ENCODE results near the gene BLMH.

Gene BLMH, protein sequence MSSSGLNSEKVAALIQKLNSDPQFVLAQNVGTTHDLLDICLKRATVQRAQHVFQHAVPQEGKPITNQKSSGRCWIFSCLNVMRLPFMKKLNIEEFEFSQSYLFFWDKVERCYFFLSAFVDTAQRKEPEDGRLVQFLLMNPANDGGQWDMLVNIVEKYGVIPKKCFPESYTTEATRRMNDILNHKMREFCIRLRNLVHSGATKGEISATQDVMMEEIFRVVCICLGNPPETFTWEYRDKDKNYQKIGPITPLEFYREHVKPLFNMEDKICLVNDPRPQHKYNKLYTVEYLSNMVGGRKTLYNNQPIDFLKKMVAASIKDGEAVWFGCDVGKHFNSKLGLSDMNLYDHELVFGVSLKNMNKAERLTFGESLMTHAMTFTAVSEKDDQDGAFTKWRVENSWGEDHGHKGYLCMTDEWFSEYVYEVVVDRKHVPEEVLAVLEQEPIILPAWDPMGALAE

DNA sequence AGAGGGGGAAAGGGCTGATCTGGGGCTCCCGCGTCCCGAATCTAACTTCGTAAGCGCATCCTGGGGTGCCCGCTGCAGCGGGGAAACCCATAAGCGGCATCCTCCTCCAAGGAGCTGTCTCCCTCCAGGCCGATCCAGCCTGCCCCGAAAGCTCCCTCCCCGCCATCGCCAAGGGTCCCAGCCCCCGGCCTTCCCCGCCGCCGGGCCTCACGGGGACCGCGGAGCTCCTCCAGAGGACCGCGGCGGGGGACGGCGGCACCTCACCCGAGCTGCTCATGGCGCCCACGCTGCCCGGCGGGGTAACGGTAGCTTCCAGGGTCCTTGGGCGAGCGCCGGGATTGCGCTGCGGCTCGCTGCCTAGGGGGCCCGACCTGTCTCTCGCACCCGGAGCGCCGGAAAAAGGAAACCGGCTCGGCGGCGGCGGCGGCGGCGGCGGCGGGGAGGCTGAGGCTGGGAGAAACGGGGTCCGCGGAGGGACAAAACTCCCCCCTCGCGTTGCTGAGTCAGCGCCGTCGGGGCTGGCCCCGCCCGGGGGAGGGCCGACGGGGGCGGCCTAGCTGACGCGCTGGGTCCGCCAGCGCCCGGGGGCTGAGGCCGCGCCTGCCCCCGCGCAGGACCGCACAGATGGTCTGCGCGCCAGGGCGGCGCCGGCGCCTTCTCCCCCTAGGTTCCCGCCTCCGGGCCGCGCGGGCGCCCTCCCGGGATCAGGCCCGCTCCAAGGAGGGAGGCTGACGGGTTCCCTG is at the start of gene BLMH:
TSS of gene BLMH (minus strand) at position 402 of the 743 bp plus-strand sequence. CDS start at position 277, 125 bp downstream.
- peak; percentile 88 for DNase-seq

DNA sequence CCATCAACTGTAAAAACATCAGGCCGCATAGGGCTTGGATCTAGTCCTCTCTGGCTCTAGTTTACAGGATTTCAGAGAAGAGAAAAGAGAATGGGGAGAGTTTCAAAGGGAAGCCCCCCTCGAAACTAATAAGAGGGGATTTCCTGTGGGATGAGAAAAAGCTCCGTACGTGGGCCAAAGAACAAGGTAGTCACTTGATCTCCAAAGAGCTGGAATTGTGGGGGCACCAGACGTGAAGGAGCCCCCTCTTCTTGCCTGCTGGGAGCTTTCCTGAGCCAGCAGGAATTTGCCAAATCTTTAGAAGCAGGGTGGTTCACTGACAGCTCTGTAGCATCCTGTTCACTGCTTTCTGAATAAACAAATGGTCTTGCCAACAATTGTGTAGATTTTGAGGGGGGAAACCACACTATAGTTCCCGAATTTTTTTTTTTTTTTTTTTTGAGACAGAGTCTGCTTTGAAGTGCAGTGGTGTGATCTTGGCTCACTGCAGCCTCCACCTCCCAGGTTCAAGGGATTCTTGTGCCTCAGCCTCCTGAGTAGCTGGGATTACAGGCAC is 49.1 kb upstream of the BLMH start:
- no peak for DNase-seq

DNA sequence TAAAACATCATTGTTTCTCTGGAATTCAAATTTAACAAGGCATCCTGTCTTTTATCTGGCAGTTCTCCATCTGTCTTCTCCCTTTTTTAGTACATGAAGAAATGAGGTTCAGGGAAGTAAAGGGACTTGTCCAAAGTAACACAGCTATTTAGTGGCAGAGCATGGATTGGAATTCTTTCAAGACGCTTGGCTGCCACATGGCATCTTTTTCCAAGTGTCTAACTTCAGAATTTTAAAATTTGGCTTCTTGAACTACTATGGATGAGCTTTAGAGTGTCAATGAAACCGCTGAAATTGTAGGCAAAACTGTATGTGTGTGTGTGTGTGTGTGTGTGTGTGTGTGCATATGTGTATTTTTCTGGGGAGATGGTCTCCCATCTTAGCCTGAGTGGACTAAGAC is 47.3 kb upstream of the BLMH start:
- no peak for DNase-seq

DNA sequence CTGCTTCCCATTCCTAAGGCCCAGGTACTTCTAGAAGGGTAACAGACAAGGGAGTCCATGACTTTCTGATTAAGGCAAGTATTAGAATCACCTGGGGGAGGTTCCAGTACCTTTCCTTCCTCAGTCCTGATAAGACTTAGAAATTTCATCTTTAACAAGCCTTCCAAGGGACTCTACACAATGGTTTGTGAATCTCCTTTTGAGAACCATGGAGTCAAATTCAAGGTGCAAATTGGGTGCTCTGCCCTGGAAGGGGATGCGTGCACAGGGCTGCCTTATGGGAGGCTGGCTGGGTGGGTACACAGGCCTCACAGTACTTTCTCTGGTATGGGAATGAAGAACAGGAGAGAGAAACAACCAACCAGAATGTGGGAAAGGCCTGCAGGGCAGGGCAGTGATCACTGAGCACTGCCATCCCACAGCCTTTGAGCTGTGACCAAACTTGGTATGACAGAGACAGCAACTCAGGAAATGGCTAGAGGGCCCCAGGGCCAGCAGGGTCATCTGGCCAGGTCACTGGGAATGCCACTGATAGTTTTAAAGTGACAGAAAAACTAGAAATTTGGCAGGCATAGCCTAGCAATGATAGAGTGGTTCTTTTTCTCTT is 45.8 kb upstream of the BLMH start:
- DNase-seq, result no peak

DNA sequence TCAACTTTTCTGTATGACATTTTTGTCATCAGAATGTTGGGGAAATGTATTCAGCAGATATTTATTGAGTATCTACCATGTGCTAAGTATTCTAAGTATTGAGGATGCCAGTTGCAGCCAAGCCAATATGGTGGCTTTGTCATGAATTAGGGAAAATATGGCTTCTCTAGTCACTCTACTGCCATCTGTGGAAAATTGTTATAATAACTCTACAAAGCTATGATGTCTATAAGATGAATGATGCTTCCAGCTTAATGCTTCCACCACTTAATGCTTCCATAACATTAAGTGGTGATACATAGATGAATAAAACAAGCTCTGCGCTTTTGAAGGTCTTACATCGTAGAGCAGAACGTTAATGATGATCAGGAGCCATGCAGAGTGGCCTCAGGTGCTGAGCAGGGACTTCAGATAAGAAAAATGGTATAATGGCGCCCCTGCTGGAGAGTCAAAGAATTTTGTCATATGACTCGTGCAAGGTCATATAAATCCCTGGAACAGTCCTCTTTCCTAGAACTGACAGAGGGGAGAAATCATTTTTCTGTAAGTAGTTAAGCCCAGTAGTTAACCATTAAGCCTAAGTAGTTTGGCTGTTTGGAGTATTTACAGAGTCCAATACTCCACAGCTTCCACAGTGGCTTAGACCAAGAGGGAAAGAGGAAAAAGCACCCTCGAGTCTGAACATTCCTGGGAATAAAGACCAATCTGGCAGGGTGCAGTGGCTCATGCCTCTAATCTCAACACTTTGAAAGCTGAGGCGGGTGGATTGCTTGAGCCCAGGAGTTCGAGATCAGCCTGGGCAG is 44.8 kb upstream of the BLMH start:
- peak; percentile 73 for DNase-seq

DNA sequence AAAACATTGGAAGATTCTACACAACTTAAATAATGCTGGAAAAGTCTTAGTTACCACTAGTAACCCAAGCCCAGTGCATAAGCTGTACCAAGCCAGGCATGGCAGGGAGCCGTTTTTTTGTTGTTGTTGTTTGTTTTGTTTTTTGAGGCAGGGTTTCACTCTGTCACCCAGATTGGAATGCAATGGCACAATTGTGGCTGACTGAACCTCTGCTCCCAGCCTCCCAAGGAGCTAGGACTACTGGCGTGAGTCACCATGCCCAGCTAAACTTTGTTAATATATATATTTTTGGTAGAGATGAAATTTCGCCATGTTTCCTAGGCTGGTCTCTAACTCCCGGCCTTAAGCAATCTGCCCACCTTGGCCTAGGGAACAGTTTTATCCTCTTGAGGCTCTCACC is 42.7 kb upstream of the BLMH start:
- DNase-seq, result no peak

DNA sequence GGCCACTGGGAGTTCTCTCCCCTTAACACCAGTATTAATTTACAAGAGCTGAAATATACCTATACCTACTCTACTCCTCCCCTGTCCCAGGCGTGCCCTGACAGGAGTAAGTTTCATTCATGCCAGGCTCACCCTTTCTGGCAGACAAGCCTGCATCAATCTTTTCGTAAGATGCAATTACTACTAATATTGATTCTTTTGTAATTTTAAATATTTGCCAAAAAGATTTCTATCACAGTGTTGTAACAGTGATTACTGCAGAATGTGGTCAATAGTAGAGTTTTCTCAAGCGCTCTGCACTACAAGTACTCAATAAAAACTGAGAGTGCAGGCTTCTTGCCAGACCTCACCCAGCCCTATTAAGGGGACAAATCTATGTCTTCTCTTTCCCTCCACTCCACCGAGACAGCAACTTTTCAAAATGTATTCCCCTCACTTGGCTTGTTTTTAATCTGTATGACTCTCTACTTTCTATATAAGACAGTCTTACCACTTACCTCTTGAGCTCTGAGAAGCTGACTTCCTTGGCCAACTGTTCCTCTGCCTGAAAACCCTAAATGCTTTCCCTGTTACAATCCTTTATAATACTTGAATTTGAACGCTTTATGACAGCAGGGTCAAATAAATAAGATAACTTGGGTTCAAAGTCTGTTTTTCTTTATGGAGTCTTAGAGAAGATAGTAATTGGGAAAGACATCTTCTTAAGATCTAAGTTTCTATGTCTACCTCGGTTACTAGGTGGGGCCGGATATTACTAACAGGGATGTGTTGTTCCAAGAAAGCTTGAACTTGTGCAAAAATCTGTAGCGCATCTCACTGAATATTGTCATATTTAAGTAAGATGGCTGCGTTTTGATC is 42.0 kb upstream of the BLMH start, which contains the start of gene TMIGD1:
TSS of gene TMIGD1 (minus strand) at position 555 of the 858 bp plus-strand sequence. CDS start 1,924 bp downstream, outside the sequence.
- no peak for DNase-seq

DNA sequence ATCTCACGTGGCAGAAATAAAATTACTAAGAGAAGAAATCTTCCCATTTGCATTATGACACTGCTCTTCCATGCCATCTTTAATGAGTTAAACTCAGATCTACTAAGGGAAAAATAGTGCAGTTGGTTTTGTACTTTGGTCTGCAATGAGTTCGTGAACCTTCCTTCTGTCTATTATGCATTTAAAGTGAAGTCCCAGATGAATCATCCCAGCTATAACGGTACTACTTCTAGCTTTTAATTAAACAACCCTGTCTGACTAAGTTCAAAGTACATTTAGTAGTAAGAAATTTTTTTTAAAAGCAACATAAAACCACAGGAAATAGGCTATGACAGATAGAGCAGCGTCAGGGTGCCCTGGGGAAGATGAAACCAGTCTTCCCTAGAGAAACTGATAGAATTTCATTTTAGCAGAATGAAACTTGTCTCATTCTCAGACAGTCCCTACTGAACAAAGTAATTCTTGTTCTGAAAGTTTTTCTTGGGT is 40.4 kb upstream of the BLMH start:
- peak; percentile 70 for DNase-seq

DNA sequence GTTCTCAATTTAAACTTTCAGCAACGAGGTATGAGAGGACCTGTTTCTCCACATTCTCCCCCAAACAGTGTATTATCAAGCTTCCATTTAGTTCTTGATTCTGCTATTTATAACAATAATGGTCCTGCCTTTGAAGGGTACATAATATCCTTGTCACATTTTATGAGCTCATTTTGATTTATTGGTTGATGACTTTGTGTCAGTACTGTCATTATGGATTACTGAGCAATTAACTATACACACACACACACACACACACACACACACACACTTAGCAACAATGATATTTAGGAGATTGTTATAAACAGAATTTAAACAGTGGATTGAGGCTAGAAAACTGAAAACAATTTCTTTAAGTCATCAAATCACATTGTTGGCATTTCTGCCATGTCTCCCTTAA is 35.1 kb upstream of the BLMH start:
- DNase-seq, result no peak

DNA sequence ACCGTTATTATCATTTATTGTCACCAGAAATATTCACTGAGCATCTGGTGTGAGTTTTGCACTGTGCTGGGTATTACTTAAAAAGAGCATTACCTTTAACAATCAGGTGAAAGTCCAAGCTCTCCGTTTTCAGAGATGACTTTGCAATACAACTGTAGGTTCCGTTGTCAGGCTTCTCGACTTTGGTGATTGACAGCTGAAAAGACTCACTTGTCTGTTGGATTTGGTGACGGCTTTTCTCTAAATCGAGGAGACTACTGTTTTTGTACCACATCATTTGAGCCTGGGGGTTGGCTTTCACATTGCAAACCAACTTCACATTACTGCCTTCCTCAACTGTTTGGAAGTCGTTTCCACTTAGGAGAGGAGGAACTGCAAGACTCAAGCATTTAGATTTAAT is 33.0 kb upstream of the BLMH start:
- no peak for DNase-seq

DNA sequence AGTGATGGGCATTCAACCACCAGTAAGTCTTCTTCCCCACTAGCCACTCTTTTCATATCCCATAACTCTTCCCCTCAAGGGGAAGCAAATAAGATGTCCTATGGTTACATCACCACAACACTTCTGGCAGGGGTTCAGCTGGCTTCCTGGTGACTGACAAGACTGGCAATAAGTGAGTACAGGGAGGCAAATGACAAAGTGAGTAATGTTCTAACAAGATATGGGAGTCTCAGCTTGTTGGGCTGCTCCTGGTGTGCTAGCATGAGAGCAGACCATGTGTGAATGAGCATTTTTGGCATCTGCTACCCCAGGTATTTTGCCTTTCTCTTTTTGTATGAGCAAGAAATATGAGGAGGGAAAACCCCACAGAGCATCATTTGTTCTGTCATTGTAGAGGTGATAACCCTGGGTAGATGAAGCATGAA is 32.2 kb upstream of the BLMH start:
- peak; percentile 53 for DNase-seq

DNA sequence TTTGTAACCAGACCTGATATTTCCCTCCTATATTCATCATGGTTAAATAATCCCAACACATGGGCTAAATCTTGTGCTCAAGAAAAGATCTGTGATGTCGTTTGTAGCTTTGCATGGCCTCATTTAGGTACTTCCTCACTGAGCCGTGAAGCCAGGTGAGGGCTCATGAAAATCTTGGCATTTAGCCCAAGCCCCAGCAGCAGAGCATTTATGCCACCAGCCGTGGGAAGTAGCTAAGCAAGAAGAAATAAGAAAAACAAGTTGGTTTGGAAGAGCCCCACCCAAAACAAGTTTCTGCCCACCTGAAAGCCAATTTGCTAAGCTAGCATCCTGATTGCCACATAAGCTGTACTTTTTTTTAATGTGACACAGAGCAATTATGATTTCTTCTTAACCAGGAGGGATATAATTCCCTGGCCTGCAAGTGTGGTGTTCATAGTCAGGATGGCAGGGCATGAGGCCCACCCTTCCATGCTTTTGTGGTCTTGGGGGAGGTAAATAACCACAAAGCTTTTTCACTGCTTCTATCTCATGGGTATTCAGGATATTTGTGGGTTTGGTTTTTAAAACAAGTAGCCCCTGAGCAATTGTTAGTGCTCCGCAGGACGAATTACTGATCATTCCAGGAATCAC is 31.6 kb upstream of the BLMH start:
- DNase-seq, result peak; percentile 13

DNA sequence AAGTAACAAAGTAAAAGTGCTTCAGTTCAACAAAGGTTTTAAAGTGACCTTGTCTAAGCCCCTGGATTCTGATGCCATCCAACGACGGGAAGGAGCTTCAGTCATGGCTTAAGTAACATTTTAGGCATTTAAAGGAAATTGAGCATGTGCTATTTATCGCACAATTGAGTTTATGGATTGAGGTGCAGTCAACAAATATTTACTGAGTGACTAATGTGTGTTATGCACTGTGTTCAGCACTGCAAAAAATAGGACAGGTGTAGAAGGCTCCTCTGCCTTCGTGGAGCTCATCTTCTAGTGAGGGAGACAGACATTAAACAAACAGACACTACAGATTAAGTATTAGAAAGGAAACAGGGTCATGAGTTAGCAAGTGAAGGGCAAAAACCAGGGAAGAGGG is 29.6 kb upstream of the BLMH start:
- no peak for DNase-seq

DNA sequence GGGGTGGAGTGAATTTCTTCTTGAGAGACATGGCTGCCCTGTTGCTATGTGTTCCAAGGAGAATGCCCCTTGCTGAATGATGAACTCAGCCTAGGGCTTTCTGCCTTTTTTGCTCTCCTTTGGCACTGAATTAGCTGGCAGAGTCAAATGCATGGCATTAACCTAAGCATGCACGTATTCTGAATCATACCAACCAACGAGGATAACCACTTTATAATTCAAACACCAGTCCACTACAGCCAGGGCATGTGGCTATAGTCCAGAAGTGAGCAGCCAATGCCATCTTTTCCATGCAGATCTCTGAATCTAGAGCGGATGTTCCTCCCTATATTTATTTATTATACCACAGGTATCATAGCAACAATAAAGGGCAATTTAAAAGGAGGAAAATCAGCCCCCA is 26.4 kb upstream of the BLMH start:
- no peak for DNase-seq

DNA sequence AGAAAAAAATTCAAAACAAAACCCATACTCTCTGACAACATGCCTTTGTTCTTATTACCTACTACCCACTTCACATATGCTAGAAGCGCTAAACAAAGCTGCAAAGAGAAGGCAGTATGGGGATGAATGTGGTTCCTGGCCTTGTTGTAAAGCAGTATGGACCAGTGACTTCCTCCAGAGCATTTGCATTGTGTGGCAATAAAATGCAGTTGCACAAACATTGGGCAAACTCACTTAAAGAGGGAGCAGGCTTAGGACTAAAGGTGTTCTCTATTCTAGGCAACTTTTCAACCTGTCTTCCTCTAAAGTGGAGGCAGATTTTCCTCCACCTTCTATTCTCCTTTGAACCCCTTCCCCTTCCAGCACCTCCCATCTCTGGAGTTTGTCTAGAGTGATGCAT is 25.0 kb upstream of the BLMH start:
- DNase-seq, result no peak

DNA sequence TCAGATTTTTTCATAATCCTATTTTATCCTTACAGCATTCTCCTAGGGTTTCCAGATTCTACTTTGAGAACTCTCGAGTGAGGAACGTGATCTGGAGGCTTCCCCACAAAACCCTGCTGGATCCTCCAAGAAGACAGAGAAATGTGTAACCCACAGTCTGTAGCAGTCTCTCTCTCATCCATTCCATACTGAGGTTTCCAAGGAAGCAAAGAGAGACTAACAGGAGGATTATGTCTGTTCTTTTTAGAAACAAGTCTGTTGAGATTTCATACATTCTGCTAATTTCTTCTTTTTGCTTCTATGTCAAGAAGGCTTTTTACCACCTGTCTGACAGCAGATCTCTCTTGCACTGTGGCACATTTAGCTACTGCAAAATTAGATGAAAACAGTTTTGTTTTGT is 23.4 kb upstream of the BLMH start:
- DNase-seq, result no peak

DNA sequence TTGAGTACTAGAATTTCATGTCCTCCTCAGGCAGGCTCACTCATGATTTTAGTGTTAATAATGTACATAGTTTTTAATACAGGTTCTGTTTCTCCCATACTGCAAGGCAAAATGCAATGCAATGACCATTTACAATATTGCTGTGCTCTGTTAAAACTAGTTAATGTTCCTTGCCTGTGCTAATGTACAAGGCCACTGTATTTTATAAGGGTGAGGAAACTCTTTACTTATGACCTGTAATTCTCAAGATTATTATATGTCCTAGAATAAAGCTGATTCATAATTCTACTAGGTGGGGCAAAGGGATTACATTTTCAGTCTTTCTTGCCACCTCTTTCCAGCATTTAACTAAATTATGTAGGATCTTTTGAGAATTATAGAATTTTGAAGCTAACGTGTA is 22.7 kb upstream of the BLMH start:
- DNase-seq, result no peak

DNA sequence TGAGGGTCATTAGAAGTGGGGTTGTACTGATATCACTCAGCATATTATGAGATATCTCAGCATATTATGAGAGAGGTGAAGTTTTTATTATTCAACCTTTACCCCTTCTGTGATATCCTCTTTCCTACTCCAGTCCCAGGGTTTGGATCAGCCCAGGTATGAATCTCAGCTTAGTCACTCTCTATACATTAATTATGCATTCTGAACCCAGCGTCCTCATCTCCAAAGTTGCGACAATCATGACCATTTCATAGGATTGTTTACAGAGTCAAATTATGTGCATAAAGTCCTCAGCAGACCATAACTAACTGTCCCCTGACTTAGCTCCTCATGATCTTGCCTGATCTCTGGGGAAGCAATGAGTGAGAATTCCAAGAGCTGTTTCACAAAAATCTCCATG is 20.5 kb upstream of the BLMH start:
- DNase-seq, result no peak

DNA sequence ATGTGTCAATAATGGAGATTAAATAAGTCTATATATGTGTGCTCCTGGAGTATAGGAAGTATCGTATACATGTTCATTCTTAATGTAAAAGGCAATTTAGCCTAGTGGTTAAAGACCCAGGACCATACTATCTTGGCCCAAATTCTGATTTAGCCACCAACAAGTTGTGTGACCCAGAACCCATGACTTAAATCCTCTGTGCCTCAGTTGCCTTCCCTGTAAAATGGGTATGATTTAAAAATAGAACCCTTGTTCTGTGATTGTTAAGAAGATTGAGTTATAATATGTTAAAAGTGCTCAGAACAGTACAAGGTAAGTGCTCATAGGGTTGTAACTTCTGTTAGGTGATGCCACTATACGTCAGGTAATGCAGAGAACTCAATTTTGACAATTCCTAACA is 18.8 kb upstream of the BLMH start:
- no peak for DNase-seq

DNA sequence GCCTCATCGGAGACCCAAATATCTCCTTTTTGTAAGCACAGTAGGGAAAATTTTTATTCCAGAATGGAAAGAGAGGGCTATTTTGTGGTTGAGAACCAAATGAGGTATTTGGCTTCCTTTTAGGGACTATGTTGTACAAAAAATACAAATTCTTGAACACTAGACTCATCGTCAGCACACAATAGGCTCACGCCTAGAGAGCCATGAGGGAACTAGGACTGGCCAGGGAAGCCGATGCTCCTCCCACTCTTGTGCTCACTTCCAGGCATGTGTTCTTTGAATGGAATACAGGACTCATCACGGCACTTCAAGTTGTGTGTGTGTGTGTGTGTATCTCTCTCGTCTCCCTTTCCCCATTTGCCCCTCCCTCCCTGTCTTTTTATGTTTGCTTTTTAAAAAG is 17.8 kb upstream of the BLMH start:
- no peak for DNase-seq

DNA sequence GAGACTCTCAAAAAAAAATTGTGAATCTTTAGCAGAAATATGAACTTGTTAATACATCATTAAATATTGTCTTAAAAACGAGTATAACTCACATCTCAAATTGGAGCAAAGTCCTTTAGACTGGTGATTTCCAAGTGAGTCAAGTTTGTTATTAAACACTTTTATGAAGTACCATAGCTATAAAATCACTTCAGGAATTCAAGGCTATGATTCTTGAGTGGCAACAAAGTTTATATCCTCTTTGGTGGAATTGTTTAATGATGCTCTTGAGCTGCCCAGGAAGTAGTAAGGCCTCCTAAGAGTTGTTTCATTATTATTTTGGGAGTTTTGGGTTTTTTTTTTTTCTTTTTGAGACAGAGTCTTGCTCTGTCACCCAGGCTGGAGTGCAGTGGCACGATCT is 16.7 kb upstream of the BLMH start:
- no peak for DNase-seq

Measured in activated CD4-positive, alpha-beta T cell treated with anti-CD3 and anti-CD28 coated beads for 48 hours (primary cell).